Transverse colon (tissue), 4 donors: ENCODE data around the gene DDX1. TPM values are rescaled to one million over a fixed set of nuclear protein-coding genes. Genes with fewer than 3 reads are reported as not detected.

Experiments used
- DNase-seq: peaks from one replicate; pipeline ENCODE4 v3.0.0-alpha.2; 2019
- H3K27ac ChIP-seq, 4 donors: fragments of 200-600 bp; sonication (generic); 2 replicates each; pipeline ENCODE4 v1.5.1; 2016 to 2018; ENCODE audit warnings: inconsistent platforms in 4 of 4
- H3K27me3 ChIP-seq: fragments of 200-600 bp; sonication (generic); 2 replicates; pipeline ENCODE4 v1.5.1; 2017; ENCODE audit warnings: inconsistent platforms
- H3K36me3 ChIP-seq, 4 donors: fragments of 200-600 bp; sonication (generic); 2 replicates each; pipeline ENCODE4 v1.5.1; 2017 to 2019; ENCODE audit warnings: inconsistent platforms in 4 of 4
- H3K4me1 ChIP-seq, 4 donors: fragments of 200-600 bp; sonication (generic); 2 replicates each; pipeline ENCODE4 v1.5.1; 2017 to 2020; ENCODE audit warnings: inconsistent platforms in 4 of 4
- H3K4me3 ChIP-seq, 4 donors: fragments of 200-600 bp; sonication (generic); 1 replicate in 1 of 4; 2 replicates in 3 of 4; pipeline versions ENCODE4 v1.5.1 to v1.6.1; 2017 to 2019; ENCODE audit warnings: inconsistent platforms in 4 of 4
- H3K9me3 ChIP-seq, 2 donors: fragments of 200-600 bp; sonication (generic); 2 replicates each; pipeline ENCODE4 v1.5.1; 2017 to 2019; ENCODE audit warnings: inconsistent platforms in 2 of 2
- CTCF ChIP-seq, 5 experiments: fragments of 200-600 bp in 3 of 5; fragments of 450-650 bp in 2 of 5; sonication (generic) in 3 of 5; IDR thresholded peaks; 1 replicate in 2 of 5; 2 replicates in 3 of 5; pipeline ENCODE4 v1.5.1; 2016 to 2017; ENCODE audit warnings: antibody characterized with exemption in 5 of 5, inconsistent platforms in 3 of 5, mild to moderate bottlenecking in 2 of 5, moderate library complexity in 1 of 5
- EP300 ChIP-seq: sonication (generic); formaldehyde crosslinking; IDR thresholded peaks from one replicate; pipeline ENCODE4 v1.6.1; 2017; ENCODE audit warnings: antibody characterized with exemption, low read depth
- POLR2A ChIP-seq: fragments of 450-650 bp; IDR thresholded peaks from one replicate; pipeline ENCODE4 v1.6.1; 2016; ENCODE audit warnings: antibody characterized with exemption, mild to moderate bottlenecking, moderate library complexity
- POLR2AphosphoS5 ChIP-seq, 3 donors: sonication (generic); formaldehyde crosslinking; IDR thresholded peaks; one replicate each; pipeline ENCODE4 v1.6.1; 2016; ENCODE audit warnings: antibody characterized with exemption in 3 of 3
- WGBS, 2 donors: methylation state at CpG; one replicate each; pipeline ENCODE4 v1.1.5; 2018; ENCODE audit warnings: low coverage in 1 of 2; 5-methylcytosine and 5-hydroxymethylcytosine counted together
- in situ Hi-C, 4 donors: fragments of 200-750 bp; cut with MboI; loops; one replicate each; pipeline versions ENCODE4 v1.15.0 to v1.15.1; 2017; ENCODE audit warnings: low sequenced_read_pairs in 3 of 4, low pct_ligation_motif_present in 1 of 4, low pct_unique_long_range_greater_than_20kb in 1 of 4
- intact Hi-C: fragments of 100-400 bp; cut with DNase I; formaldehyde crosslinking; loops from one replicate; pipeline ENCODE4 v1.15.1; 2023; ENCODE audit warnings: low total_unique reads
- total RNA-seq, 4 donors: library from RNA; depleted of rRNA; stranded (reverse); fragments of >200 nt; gene quantifications; one replicate each; pipeline ENCODE4 v1.1.0, GENCODE V29; 2016

The DDX1 gene
- total RNA-seq, 4 donors from 2014 or later, result 18.3 to 61.1 (median 49.9) TPM

DNA sequence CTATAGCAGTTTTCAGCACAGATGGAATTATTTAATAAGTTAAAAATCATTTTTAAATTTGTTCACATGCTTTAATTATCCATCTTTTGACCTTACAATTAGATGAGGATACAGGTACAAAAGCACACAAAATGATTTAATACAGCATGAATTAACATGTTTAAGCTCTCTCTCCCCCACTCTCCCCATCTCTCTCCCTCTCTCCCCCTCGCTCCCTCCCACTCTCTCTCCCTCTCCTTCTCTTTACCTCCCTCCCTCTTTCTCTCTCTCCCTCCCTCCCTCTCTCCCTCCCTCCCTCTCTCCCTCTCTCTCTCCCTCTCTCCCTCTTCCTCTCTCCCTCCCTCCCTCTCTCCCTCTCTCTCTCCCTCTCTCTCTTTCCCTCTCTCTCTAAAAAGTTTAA is 38.1 kb upstream of the DDX1 start:
- H3K27me3 ChIP-seq, result no peaks in the 10 kb centered on the region
- peaks cover 0 to 5% (median under 1%) of the 10 kb centered on the region in 4 donors for H3K4me1 ChIP-seq
- H3K4me3 ChIP-seq, result no peak overlapping the region
- no peak for DNase-seq
- intact Hi-C loops, result no loop called here
- H3K9me3 ChIP-seq, result no peaks in the 10 kb centered on the region
- WGBS, 2 donors, result 100% methylated on average over 1 of the region's 1 CpG
- peaks cover 0 to 17% (median 8%) of the 10 kb centered on the region in 4 donors for H3K36me3 ChIP-seq
- H3K27ac ChIP-seq, result no peak overlapping the region
- no peak for TF ChIP-seq POLR2AphosphoS5 (IDR thresholded peaks at IDR 0.05)
- TF ChIP-seq EP300, result no peak
- TF ChIP-seq CTCF (IDR thresholded peaks at IDR 0.05), result no peak
- no peak for TF ChIP-seq POLR2A
- in situ Hi-C loops, result no loop called here

GRCh38 chr2:15553951-15554350 is 37.7 kb upstream of the DDX1 start:
- Histone ChIP-seq H3K27me3 (no peaks in the 10 kb centered on the region), H3K36me3 (peaks cover 0 to 17% (median 7%) of the 10 kb centered on the region in 4 donors), H3K27ac (no peak overlapping the region), H3K4me3 (no peak overlapping the region), H3K4me1 (peaks cover 0 to 7% (median 1%) of the 10 kb centered on the region in 4 donors), H3K9me3 (no peaks in the 10 kb centered on the region)
- intact Hi-C loops, result no loop called here
- no peak for TF ChIP-seq POLR2A
- no peak for TF ChIP-seq CTCF (IDR thresholded peaks at IDR 0.05)
- no peak for TF ChIP-seq EP300
- no peak for TF ChIP-seq POLR2AphosphoS5 (IDR thresholded peaks at IDR 0.05)
- WGBS, 2 donors, result 92 to 95% methylated on average over 3 of the region's 3 CpGs
- DNase-seq, result no peak
- in situ Hi-C loops, result no loop called here

- intact Hi-C loops (no loop called here), in situ Hi-C loops (no loop called here)
- Histone ChIP-seq H3K4me3 (no peak overlapping the region), H3K36me3 (peaks cover 0 to 10% (median 5%) of the 10 kb centered on the region in 4 donors), H3K9me3 (no peaks in the 10 kb centered on the region), H3K27ac (no peak overlapping the region), H3K4me1 (peaks cover 1 to 10% (median 5%) of the 10 kb centered on the region in 4 donors), H3K27me3 (no peaks in the 10 kb centered on the region)
- no peak for TF ChIP-seq EP300
- WGBS, 2 donors, result 88 to 92% methylated on average over 5 of the region's 5 CpGs
- no peak for DNase-seq
Measured at GRCh38 chr2:15554525-15555218, 37.0 kb upstream of the DDX1 start.

GRCh38 chr2:15555760-15556193 is 35.9 kb upstream of the DDX1 start:
- no peak overlapping the region for H3K4me3 ChIP-seq
- in situ Hi-C loops (no loop called here), intact Hi-C loops (no loop called here)
- no peak for DNase-seq
- 74 to 87% methylated on average over 3 of the region's 3 CpGs for WGBS, 2 donors
- TF ChIP-seq POLR2A (no peak), CTCF (IDR thresholded peaks at IDR 0.05) (no peak), POLR2AphosphoS5 (IDR thresholded peaks at IDR 0.05) (no peak), EP300 (no peak)
- H3K27ac ChIP-seq, result no peak overlapping the region
- peaks cover 4 to 16% (median 12%) of the 10 kb centered on the region in 4 donors for H3K4me1 ChIP-seq
- no peaks in the 10 kb centered on the region for H3K9me3 ChIP-seq
- no peaks in the 10 kb centered on the region for H3K27me3 ChIP-seq
- H3K36me3 ChIP-seq, result peaks cover 0 to 10% (median 3%) of the 10 kb centered on the region in 4 donors
